SU-DHL-6 (cell line): Measurements from ENCODE around the gene WIPI1.
A peak's percentile ranks its signal among the peaks of the same experiment; 100 is the strongest.

ENCODE experiments used
- H2AFZ ChIP-seq: fragments of 200-600 bp; sonication (generic); 2 replicates; pipeline ENCODE4 v1.6.1; 2014; ENCODE audit warnings: low read depth, mild to moderate bottlenecking, moderate library complexity, mixed read lengths, antibody characterized with exemption, low read length; ENCODE audit not compliant: severe bottlenecking
- H3F3A ChIP-seq: fragments of 200-600 bp; shearing (Covaris generic); 2 replicates; pipeline ENCODE4 v1.6.0; 2016; ENCODE audit warnings: antibody characterized with exemption, mild to moderate bottlenecking; ENCODE audit not compliant: insufficient read depth
- H3K27ac ChIP-seq: fragments of 200-600 bp; sonication (generic); 2 replicates; pipeline ENCODE4 v1.5.1; 2016; ENCODE audit warnings: low read depth, mild to moderate bottlenecking, low read length, moderate library complexity, mixed read lengths
- H3K27me3 ChIP-seq: fragments of 200-600 bp; sonication (generic), shearing (Covaris generic); 2 replicates; pipeline ENCODE4 v1.6.0; 2014; ENCODE audit warnings: mild to moderate bottlenecking, low read length
- H3K36me3 ChIP-seq: fragments of 200-600 bp; sonication (generic); 2 replicates; pipeline ENCODE4 v1.6.1; 2014; ENCODE audit warnings: mild to moderate bottlenecking, low read length, mixed read lengths
- H3K4me2 ChIP-seq: fragments of 300-600, 200-600 bp; shearing (Covaris generic), sonication (generic); 2 replicates; pipeline ENCODE4 v1.6.0; 2014; ENCODE audit warnings: low read length, low read depth, mild to moderate bottlenecking; ENCODE audit not compliant: poor library complexity, severe bottlenecking
- H3K4me3 ChIP-seq: fragments of 200-600 bp; sonication (generic); 2 replicates; pipeline ENCODE4 v1.5.1; 2014; ENCODE audit warnings: antibody characterized with exemption, low read length, mild to moderate bottlenecking, mixed read lengths; ENCODE audit not compliant: insufficient read depth, poor library complexity, severe bottlenecking
- H3K79me2 ChIP-seq: fragments of 200-600 bp; sonication (generic); 2 replicates; pipeline ENCODE4 v1.6.1; 2014; ENCODE audit warnings: mild to moderate bottlenecking, low read length, moderate library complexity; ENCODE audit not compliant: insufficient read depth
- H3K9ac ChIP-seq: fragments of 200-600 bp; sonication (generic); 2 replicates; pipeline ENCODE4 v1.7.0; 2014; ENCODE audit warnings: mild to moderate bottlenecking, low read length
- H3K9me2 ChIP-seq: fragments of 200-600 bp; sonication (generic); replicated peaks from 2 replicates; pipeline ENCODE4 v1.6.1; 2014; ENCODE audit warnings: low read length; ENCODE audit not compliant: insufficient read depth
- H3K9me3 ChIP-seq: fragments of 200-600 bp; sonication (generic); 2 replicates; pipeline ENCODE4 v1.6.1; 2014; ENCODE audit warnings: low read length, mixed read lengths; ENCODE audit not compliant: insufficient read depth
- H4K20me1 ChIP-seq: fragments of 200-600 bp; sonication (generic); 2 replicates; pipeline ENCODE4 v1.6.1; 2014; ENCODE audit warnings: low read depth, mild to moderate bottlenecking, antibody characterized with exemption, low read length, moderate library complexity, mixed read lengths
- CTCF ChIP-seq: fragments of 200-600 bp; sonication (generic); IDR thresholded peaks from one replicate; pipeline ENCODE4 v1.5.1; 2017; ENCODE audit warnings: antibody characterized with exemption, mild to moderate bottlenecking, low read length, moderate library complexity; ENCODE audit not compliant: insufficient read depth, poor library complexity, severe bottlenecking
- EZH2phosphoT487 ChIP-seq: fragments of 200-600 bp; sonication (generic), shearing (Covaris generic); conservative IDR thresholded peaks from 2 replicates; pipeline ENCODE4 v1.6.1; 2018; ENCODE audit warnings: mild to moderate bottlenecking, antibody characterized with exemption, low read length, moderate library complexity, mixed read lengths

The WIPI1 gene

GRCh38 chr17:68399638-68400403 is 57.5 kb downstream of the WIPI1 start:
- H3K27me3 ChIP-seq, result no peaks in the 10 kb centered on the region
- H4K20me1 ChIP-seq, result no peaks in the 10 kb centered on the region
- no peaks in the 10 kb centered on the region for H3K9me2 ChIP-seq
- no peaks in the 10 kb centered on the region for H3K9me3 ChIP-seq
- no peak overlapping the region for H3K9ac ChIP-seq
- TF ChIP-seq EZH2phosphoT487, result no peak
- TF ChIP-seq CTCF, result no peak
- no peaks in the 10 kb centered on the region for H3K79me2 ChIP-seq
- H3K27ac ChIP-seq, result no peak overlapping the region
- no peak overlapping the region for H2AFZ ChIP-seq
- no peaks in the 10 kb centered on the region for H3F3A ChIP-seq
- H3K36me3 ChIP-seq, result no peaks in the 10 kb centered on the region
- no peak overlapping the region for H3K4me2 ChIP-seq
- H3K4me3 ChIP-seq, result no peak overlapping the region

DNA sequence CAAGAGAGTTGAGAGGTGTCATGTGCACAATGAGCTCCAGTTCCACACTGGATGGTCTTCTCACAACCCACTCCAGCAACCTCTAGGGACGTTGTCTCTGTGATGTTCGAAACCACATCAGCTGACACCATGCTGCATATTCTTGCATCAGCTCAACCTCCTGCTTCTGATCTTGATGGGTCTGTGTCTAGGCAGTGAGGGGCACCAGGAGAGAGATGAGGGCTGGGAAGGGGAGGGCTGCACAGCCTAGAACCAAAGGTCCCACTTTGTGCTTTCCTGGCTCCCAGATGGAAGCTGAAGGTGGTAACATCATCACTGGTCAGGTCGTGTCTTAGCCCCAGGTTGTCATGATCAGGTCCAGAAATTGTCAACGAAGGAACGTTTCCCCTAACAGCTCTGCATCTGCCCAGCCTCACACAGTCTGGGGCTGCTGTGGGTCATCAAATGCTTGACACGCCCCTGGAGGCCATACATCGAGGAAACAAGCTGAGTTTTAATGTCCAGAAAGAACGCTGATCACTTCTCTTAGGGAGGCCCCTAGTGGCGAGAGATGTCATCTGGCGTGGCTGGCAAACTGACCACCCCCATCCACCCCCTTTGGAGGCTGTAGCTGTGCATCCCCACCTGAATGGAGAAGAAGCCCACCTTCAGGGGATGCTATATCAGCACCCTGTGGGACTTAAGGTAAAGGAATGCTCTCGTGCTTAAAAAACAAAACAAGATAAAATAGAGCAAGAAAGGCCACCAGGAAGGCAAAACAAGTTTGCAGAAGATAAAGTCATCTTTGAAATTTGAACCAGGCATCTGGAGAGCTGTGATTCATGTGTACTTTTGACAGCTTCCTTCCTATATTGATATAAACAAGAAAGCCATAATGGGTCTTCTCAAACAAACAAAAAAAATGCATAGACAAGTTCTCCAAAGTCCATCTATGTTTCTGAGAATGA is 58.3 kb downstream of the WIPI1 start:
- Histone ChIP-seq H3K27me3 (no peaks in the 10 kb centered on the region), H3F3A (no peaks in the 10 kb centered on the region), H3K27ac (no peak overlapping the region), H4K20me1 (no peaks in the 10 kb centered on the region), H3K9me3 (no peaks in the 10 kb centered on the region), H3K4me2 (peak overlapping the region; percentile 13), H3K9ac (0 out of 2 replicates have a peak overlapping the region, but pooled peaks have one; percentile 16), H2AFZ (no peak overlapping the region), H3K4me3 (no peak overlapping the region), H3K79me2 (no peaks in the 10 kb centered on the region), H3K36me3 (no peaks in the 10 kb centered on the region), H3K9me2 (no peaks in the 10 kb centered on the region)
- no peak for TF ChIP-seq EZH2phosphoT487
- peak; percentile 92 for TF ChIP-seq CTCF

GRCh38 chr17:68397108-68397536 is 60.2 kb downstream of the WIPI1 start:
- no peak for TF ChIP-seq CTCF
- TF ChIP-seq EZH2phosphoT487, result no peak
- H3K9ac ChIP-seq, result no peak overlapping the region
- H3F3A ChIP-seq, result no peaks in the 10 kb centered on the region
- no peaks in the 10 kb centered on the region for H3K27me3 ChIP-seq
- no peak overlapping the region for H2AFZ ChIP-seq
- no peaks in the 10 kb centered on the region for H4K20me1 ChIP-seq
- no peak overlapping the region for H3K27ac ChIP-seq
- H3K9me3 ChIP-seq, result no peaks in the 10 kb centered on the region
- no peak overlapping the region for H3K4me2 ChIP-seq
- no peaks in the 10 kb centered on the region for H3K79me2 ChIP-seq
- no peaks in the 10 kb centered on the region for H3K36me3 ChIP-seq
- no peaks in the 10 kb centered on the region for H3K9me2 ChIP-seq
- no peak overlapping the region for H3K4me3 ChIP-seq
